Activated CD8-positive, alpha-beta memory T cell treated with anti-CD3 and anti-CD28 coated beads, Interleukin-2, amount 10 ng/mL, durations not matched to agents 7 days and 5 days (primary cell): ENCODE data around the gene CLK4. TPM values are rescaled to one million over a fixed set of nuclear protein-coding genes. Genes with fewer than 3 reads are reported as not detected.

Source experiments
- ATAC-seq: fragments of 150-1000 bp; cut with Tn5 transposase; one replicate; pipeline ENCODE4 v1.10.0; 2021; ENCODE audit warnings: moderate library complexity
- CTCF ChIA-PET: fragments of 350-600 bp; sonication (Branson Sonifier 250); formaldehyde crosslinking; loops from one replicate; lab custom pipeline; 2021; ENCODE audit warnings: antibody characterized with exemption; lab: Charles Lee
- DNase-seq: peaks from one replicate; pipeline ENCODE4 v3.0.0-alpha.2; 2020
- H3K27ac Mint-ChIP-seq: one replicate; pipeline ENCODE4 v1.8.0; 2021; ENCODE audit warnings: mild to moderate bottlenecking, mixed read lengths
- H3K27me3 Mint-ChIP-seq: one replicate; pipeline ENCODE4 v1.8.0; 2021; ENCODE audit warnings: mixed read lengths
- H3K36me3 Mint-ChIP-seq: one replicate; pipeline ENCODE4 v1.8.0; 2021; ENCODE audit warnings: mild to moderate bottlenecking, mixed read lengths
- H3K4me1 Mint-ChIP-seq: one replicate; pipeline ENCODE4 v1.8.0; 2021; ENCODE audit warnings: mixed read lengths
- H3K4me3 Mint-ChIP-seq: one replicate; pipeline ENCODE4 v1.8.0; 2021; ENCODE audit warnings: mild to moderate bottlenecking, moderate library complexity, mixed read lengths
- H3K9me3 Mint-ChIP-seq: one replicate; pipeline ENCODE4 v1.8.0; 2022; ENCODE audit warnings: low read depth, mixed read lengths
- total RNA-seq, 2 experiments: library from RNA; stranded (reverse); gene quantifications; one replicate each; pipeline ENCODE4 v1.2.3, GENCODE V29; 2021

The CLK4 gene
- total RNA-seq: 10 to 100 TPM; 25.2 to 29.4 TPM

- ATAC-seq: peak; percentile 91
- Mint-ChIP-seq H3K9me3 (no peaks in the 10 kb centered on the region), H3K27ac (peak within 1 kb of the TSS; percentile 97), H3K4me1 (peaks cover 27% of the 10 kb centered on the region), H3K36me3 (peaks cover 16% of the 10 kb centered on the region), H3K27me3 (peaks cover 4% of the 10 kb centered on the region), H3K4me3 (peak within 1 kb of the TSS; percentile 88)
- peak; percentile 96 for DNase-seq
- CTCF ChIA-PET: interaction anchor here (1.2 kb wide), 2 partner anchors 15 to 36 kb away, joined by 3 read pairs; no protein-coding TSS in a partner anchor
Measured at GRCh38 chr5:178626484-178627258, at the start of gene CLK4. CLK4 (minus strand) TSS chr5:178627050; CDS start chr5:178623416, 3,634 bp downstream.

GRCh38 chr5:178675922-178676321 is 49.1 kb upstream of the CLK4 start:
- no peak for ATAC-seq
- H3K4me1 Mint-ChIP-seq: no peaks in the 10 kb centered on the region

GRCh38 chr5:178674334-178674733 is 47.5 kb upstream of the CLK4 start:
- no peaks in the 10 kb centered on the region for H3K4me1 Mint-ChIP-seq
- CTCF ChIA-PET: no interaction called here

More at GRCh38 chr5:178675922-178676321, 49.1 kb upstream of the CLK4 start:
- Mint-ChIP-seq H3K9me3 (peaks cover 2% of the 10 kb centered on the region), H3K27ac (no peak overlapping the region), H3K36me3 (no peaks in the 10 kb centered on the region), H3K4me3 (no peak overlapping the region), H3K27me3 (peaks cover 2% of the 10 kb centered on the region)
- no peak for DNase-seq
- CTCF ChIA-PET: no interaction called here

GRCh38 chr5:178673801-178674295 is 47.0 kb upstream of the CLK4 start:
- H3K27ac Mint-ChIP-seq: no peak overlapping the region
- H3K27me3 Mint-ChIP-seq: peaks cover 2% of the 10 kb centered on the region
- CTCF ChIA-PET: no interaction called here

More at GRCh38 chr5:178674334-178674733, 47.5 kb upstream of the CLK4 start:
- Mint-ChIP-seq H3K4me3 (no peak overlapping the region), H3K9me3 (peaks cover 1% of the 10 kb centered on the region), H3K27me3 (peaks cover 2% of the 10 kb centered on the region), H3K27ac (no peak overlapping the region), H3K36me3 (no peaks in the 10 kb centered on the region)
- ATAC-seq (no peak), DNase-seq (no peak)

GRCh38 chr5:178672630-178673029 is 45.8 kb upstream of the CLK4 start:
- no peak overlapping the region for H3K27ac Mint-ChIP-seq
- H3K9me3 Mint-ChIP-seq: peaks cover 2% of the 10 kb centered on the region
- no peak overlapping the region for H3K4me3 Mint-ChIP-seq
- no peaks in the 10 kb centered on the region for H3K4me1 Mint-ChIP-seq
- no peak for ATAC-seq
- CTCF ChIA-PET: no interaction called here
- H3K27me3 Mint-ChIP-seq: peaks cover 2% of the 10 kb centered on the region
- H3K36me3 Mint-ChIP-seq: no peaks in the 10 kb centered on the region
- DNase-seq: no peak

More at GRCh38 chr5:178673801-178674295, 47.0 kb upstream of the CLK4 start:
- no peak for ATAC-seq
- no peaks in the 10 kb centered on the region for H3K4me1 Mint-ChIP-seq
- H3K4me3 Mint-ChIP-seq: no peak overlapping the region
- H3K9me3 Mint-ChIP-seq: peaks cover 2% of the 10 kb centered on the region
- DNase-seq: no peak
- H3K36me3 Mint-ChIP-seq: no peaks in the 10 kb centered on the region

GRCh38 chr5:178671602-178672144 is 44.8 kb upstream of the CLK4 start:
- H3K27me3 Mint-ChIP-seq: peaks cover 2% of the 10 kb centered on the region
- H3K36me3 Mint-ChIP-seq: no peaks in the 10 kb centered on the region
- peaks cover 5% of the 10 kb centered on the region for H3K9me3 Mint-ChIP-seq
- ATAC-seq (no peak), DNase-seq (no peak)
- no peaks in the 10 kb centered on the region for H3K4me1 Mint-ChIP-seq
- H3K4me3 Mint-ChIP-seq: no peak overlapping the region
- CTCF ChIA-PET: no interaction called here
- no peak overlapping the region for H3K27ac Mint-ChIP-seq

- CTCF ChIA-PET: no interaction called here
- Mint-ChIP-seq H3K4me3 (no peak overlapping the region), H3K27ac (no peak overlapping the region), H3K4me1 (no peaks in the 10 kb centered on the region), H3K9me3 (peaks cover 5% of the 10 kb centered on the region), H3K36me3 (no peaks in the 10 kb centered on the region), H3K27me3 (no peaks in the 10 kb centered on the region)
- ATAC-seq (no peak), DNase-seq (no peak)
Measured at GRCh38 chr5:178670351-178670885, 43.6 kb upstream of the CLK4 start.

- Mint-ChIP-seq H3K27ac (no peak overlapping the region), H3K9me3 (peaks cover 5% of the 10 kb centered on the region), H3K4me3 (no peak overlapping the region), H3K36me3 (no peaks in the 10 kb centered on the region), H3K4me1 (no peaks in the 10 kb centered on the region), H3K27me3 (no peaks in the 10 kb centered on the region)
- no peak for DNase-seq
- CTCF ChIA-PET: no interaction called here
- ATAC-seq: no peak
Measured at GRCh38 chr5:178668579-178668978, 41.7 kb upstream of the CLK4 start.

- Mint-ChIP-seq H3K4me3 (no peak overlapping the region), H3K9me3 (peaks cover 5% of the 10 kb centered on the region), H3K27ac (no peak overlapping the region), H3K27me3 (no peaks in the 10 kb centered on the region), H3K36me3 (no peaks in the 10 kb centered on the region), H3K4me1 (no peaks in the 10 kb centered on the region)
- CTCF ChIA-PET: no interaction called here
- DNase-seq (no peak), ATAC-seq (no peak)
Measured at GRCh38 chr5:178667688-178668087, 40.8 kb upstream of the CLK4 start.

- DNase-seq: no peak
- Mint-ChIP-seq H3K4me1 (no peaks in the 10 kb centered on the region), H3K36me3 (no peaks in the 10 kb centered on the region), H3K27me3 (no peaks in the 10 kb centered on the region), H3K4me3 (no peak overlapping the region), H3K9me3 (peaks cover 5% of the 10 kb centered on the region), H3K27ac (no peak overlapping the region)
- CTCF ChIA-PET: no interaction called here
- no peak for ATAC-seq
Measured at GRCh38 chr5:178667101-178667500, 40.3 kb upstream of the CLK4 start.

- no peak for DNase-seq
- H3K27ac Mint-ChIP-seq: no peak overlapping the region
- no peak overlapping the region for H3K4me3 Mint-ChIP-seq
- H3K36me3 Mint-ChIP-seq: no peaks in the 10 kb centered on the region
- H3K4me1 Mint-ChIP-seq: no peaks in the 10 kb centered on the region
- H3K27me3 Mint-ChIP-seq: no peaks in the 10 kb centered on the region
- ATAC-seq: no peak
- peaks cover 3% of the 10 kb centered on the region for H3K9me3 Mint-ChIP-seq
- CTCF ChIA-PET: no interaction called here
Measured at GRCh38 chr5:178664141-178664540, 37.3 kb upstream of the CLK4 start.

- H3K36me3 Mint-ChIP-seq: no peaks in the 10 kb centered on the region
- no peaks in the 10 kb centered on the region for H3K27me3 Mint-ChIP-seq
- DNase-seq (no peak), ATAC-seq (no peak)
- no peak overlapping the region for H3K27ac Mint-ChIP-seq
- H3K4me1 Mint-ChIP-seq: no peaks in the 10 kb centered on the region
- H3K9me3 Mint-ChIP-seq: peaks cover 3% of the 10 kb centered on the region
- H3K4me3 Mint-ChIP-seq: no peak overlapping the region
- CTCF ChIA-PET: no interaction called here
Measured at GRCh38 chr5:178662541-178662860, 35.7 kb upstream of the CLK4 start.

GRCh38 chr5:178661836-178662540 is 35.1 kb upstream of the CLK4 start:
- no peak for DNase-seq
- H3K27me3 Mint-ChIP-seq: no peaks in the 10 kb centered on the region
- H3K4me1 Mint-ChIP-seq: no peaks in the 10 kb centered on the region
- H3K9me3 Mint-ChIP-seq: peaks cover under 1% of the 10 kb centered on the region
- H3K27ac Mint-ChIP-seq: no peak overlapping the region
- CTCF ChIA-PET: no interaction called here
- no peak overlapping the region for H3K4me3 Mint-ChIP-seq
- no peak for ATAC-seq
- no peaks in the 10 kb centered on the region for H3K36me3 Mint-ChIP-seq
